ENCODE measurements around the gene CLDN1. TPM values are rescaled to one million over a fixed set of nuclear protein-coding genes. Genes with fewer than 3 reads are reported as not detected.

The CLDN1 gene
- polyA plus RNA-seq, 1 of the 3 experiments (the other 2 are of a cell fraction): 0.82 TPM

DNA sequence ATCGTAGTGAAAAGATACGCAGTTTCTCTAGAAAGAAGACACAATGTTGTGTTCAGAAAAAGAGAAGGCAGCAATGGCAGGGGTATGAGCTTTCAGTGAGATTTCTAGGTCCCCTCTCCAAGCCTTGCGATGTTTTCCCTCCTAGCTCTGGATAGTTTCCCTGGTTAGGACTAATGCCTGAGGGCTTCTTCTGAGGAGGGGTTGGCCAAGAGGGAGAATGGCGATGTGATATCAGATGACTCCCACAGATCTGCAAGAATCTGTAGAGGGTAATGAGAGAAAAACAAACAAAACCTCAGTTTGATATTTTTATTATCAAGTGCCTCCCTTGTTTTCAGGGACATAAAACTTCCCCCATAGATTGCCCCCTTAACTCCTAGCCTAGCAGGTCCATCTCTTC, 4.1 kb upstream of the CLDN1 start:
- H3K27me3 ChIP-seq (ENCODE audit: insufficient read depth): peaks cover 28% of the 10 kb centered on the region

DNA sequence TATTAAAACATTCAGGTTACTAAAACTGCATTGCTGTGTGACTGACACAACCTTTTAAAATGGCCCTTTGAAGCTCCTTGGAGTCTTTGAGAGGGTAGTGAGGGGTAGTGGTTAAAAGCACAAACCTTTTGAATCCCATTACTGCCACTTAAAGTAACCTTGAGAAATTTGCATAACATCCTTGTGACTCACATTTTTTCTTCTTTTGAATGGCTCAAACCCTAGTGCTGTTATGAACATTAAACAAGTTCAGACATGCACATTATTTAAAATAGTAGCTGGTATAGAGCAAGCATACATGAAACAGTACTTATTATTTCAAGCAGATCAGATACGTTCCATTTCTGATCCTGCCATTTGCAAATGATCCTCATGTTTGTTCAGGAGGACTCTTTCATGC, 3.7 kb upstream of the CLDN1 start:
- DNase-seq: no peak
- no peaks in the 10 kb centered on the region for H3K9me3 ChIP-seq
- no peaks in the 10 kb centered on the region for H3K36me3 ChIP-seq (replicated peaks in 1 of 2; ENCODE audit: control insufficient read depth in 1 of 2, insufficient read depth in 2 of 2, low read length in 1 of 2)
- H3K79me2 ChIP-seq (ENCODE audit: insufficient read depth): no peaks in the 10 kb centered on the region
- H4K20me1 ChIP-seq (ENCODE audit: insufficient read depth): no peaks in the 10 kb centered on the region
- peaks cover 4 to 10% of the 10 kb centered on the region in 2 experiments; a peak in 2 of 4 replicates for H3K4me1 ChIP-seq (ENCODE audit: control insufficient read depth in 1 of 2, insufficient read depth in 2 of 2, low read depth in 1 of 2, low read length in 1 of 2)
- H3K9ac ChIP-seq: no peak overlapping the region
- 16% methylated on average over 1 of the region's 1 CpG for WGBS (ENCODE audit: low lambda C conversion rate)
- H3K27ac ChIP-seq (ENCODE audit: low read depth in 2 of 2, low read length in 1 of 2): no peak overlapping the region
- POLR2A ChIA-PET: no interaction called here
- TF ChIP-seq, protein P1, sequence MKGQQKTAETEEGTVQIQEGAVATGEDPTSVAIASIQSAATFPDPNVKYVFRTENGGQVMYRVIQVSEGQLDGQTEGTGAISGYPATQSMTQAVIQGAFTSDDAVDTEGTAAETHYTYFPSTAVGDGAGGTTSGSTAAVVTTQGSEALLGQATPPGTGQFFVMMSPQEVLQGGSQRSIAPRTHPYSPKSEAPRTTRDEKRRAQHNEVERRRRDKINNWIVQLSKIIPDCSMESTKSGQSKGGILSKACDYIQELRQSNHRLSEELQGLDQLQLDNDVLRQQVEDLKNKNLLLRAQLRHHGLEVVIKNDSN (IDR thresholded peaks at IDR 0.05; ENCODE audit: borderline replicate concordance, low read depth): no peak
- TF ChIP-seq FOSL2 (IDR thresholded peaks at IDR 0.05; ENCODE audit: borderline replicate concordance, low read depth): no peak
- no peak for TF ChIP-seq RXRA (IDR thresholded peaks at IDR 0.05; ENCODE audit: borderline replicate concordance, low read depth)
- no peak for TF ChIP-seq NFIC (IDR thresholded peaks at IDR 0.05; ENCODE audit: borderline replicate concordance)
- TF ChIP-seq, protein P2, sequence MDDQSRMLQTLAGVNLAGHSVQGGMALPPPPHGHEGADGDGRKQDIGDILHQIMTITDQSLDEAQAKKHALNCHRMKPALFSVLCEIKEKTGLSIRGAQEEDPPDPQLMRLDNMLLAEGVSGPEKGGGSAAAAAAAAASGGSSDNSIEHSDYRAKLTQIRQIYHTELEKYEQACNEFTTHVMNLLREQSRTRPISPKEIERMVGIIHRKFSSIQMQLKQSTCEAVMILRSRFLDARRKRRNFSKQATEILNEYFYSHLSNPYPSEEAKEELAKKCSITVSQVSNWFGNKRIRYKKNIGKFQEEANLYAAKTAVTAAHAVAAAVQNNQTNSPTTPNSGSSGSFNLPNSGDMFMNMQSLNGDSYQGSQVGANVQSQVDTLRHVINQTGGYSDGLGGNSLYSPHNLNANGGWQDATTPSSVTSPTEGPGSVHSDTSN (IDR thresholded peaks at IDR 0.05): no peak
- TF ChIP-seq, protein P3, sequence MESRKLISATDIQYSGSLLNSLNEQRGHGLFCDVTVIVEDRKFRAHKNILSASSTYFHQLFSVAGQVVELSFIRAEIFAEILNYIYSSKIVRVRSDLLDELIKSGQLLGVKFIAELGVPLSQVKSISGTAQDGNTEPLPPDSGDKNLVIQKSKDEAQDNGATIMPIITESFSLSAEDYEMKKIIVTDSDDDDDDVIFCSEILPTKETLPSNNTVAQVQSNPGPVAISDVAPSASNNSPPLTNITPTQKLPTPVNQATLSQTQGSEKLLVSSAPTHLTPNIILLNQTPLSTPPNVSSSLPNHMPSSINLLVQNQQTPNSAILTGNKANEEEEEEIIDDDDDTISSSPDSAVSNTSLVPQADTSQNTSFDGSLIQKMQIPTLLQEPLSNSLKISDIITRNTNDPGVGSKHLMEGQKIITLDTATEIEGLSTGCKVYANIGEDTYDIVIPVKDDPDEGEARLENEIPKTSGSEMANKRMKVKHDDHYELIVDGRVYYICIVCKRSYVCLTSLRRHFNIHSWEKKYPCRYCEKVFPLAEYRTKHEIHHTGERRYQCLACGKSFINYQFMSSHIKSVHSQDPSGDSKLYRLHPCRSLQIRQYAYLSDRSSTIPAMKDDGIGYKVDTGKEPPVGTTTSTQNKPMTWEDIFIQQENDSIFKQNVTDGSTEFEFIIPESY (IDR thresholded peaks at IDR 0.05; ENCODE audit: borderline replicate concordance, low read depth): no peak
- TF ChIP-seq TEAD4 (IDR thresholded peaks at IDR 0.05; ENCODE audit: borderline replicate concordance, insufficient read depth): no peak
- no peak overlapping the region for H3K4me3 ChIP-seq (ENCODE audit: low read depth in 2 of 2, low read length in 1 of 2)
- H3F3A ChIP-seq (replicated peaks; ENCODE audit: insufficient read depth): no peaks in the 10 kb centered on the region
- H3K4me2 ChIP-seq: no peak overlapping the region
- H3K9me2 ChIP-seq: no peaks in the 10 kb centered on the region
- CTCF ChIA-PET: interaction anchor here (6.2 kb wide), 1 partner anchor 364 kb away, joined by 75 read pairs; no protein-coding TSS in a partner anchor
- peaks cover 32% of the 10 kb centered on the region for H3K27me3 ChIP-seq (ENCODE audit: insufficient read depth)
- no peak overlapping the region for H2AFZ ChIP-seq (ENCODE audit: low read depth)

More for the DNA sequence above, 4.1 kb upstream of the CLDN1 start:
- Histone ChIP-seq H3K79me2 (ENCODE audit: insufficient read depth) (no peaks in the 10 kb centered on the region), H3K36me3 (replicated peaks in 1 of 2; ENCODE audit: control insufficient read depth in 1 of 2, insufficient read depth in 2 of 2, low read length in 1 of 2) (no peaks in the 10 kb centered on the region), H2AFZ (ENCODE audit: low read depth) (no peak overlapping the region), H3K4me2 (no peak overlapping the region), H3K9me3 (no peaks in the 10 kb centered on the region), H3K9me2 (no peaks in the 10 kb centered on the region), H3K27ac (ENCODE audit: low read depth in 2 of 2, low read length in 1 of 2) (no peak overlapping the region), H4K20me1 (ENCODE audit: insufficient read depth) (no peaks in the 10 kb centered on the region), H3K9ac (no peak overlapping the region), H3F3A (replicated peaks; ENCODE audit: insufficient read depth) (no peaks in the 10 kb centered on the region), H3K4me1 (ENCODE audit: control insufficient read depth in 1 of 2, insufficient read depth in 2 of 2, low read depth in 1 of 2, low read length in 1 of 2) (peaks cover 4 to 10% of the 10 kb centered on the region in 2 experiments; a peak in 2 of 4 replicates), H3K4me3 (ENCODE audit: low read depth in 2 of 2, low read length in 1 of 2) (no peak overlapping the region)
- POLR2A ChIA-PET: no interaction called here
- no peak for DNase-seq
- TF ChIP-seq MEF2A (IDR thresholded peaks at IDR 0.05; ENCODE audit: borderline replicate concordance, low read depth) (no peak), GABPA (IDR thresholded peaks at IDR 0.05; ENCODE audit: low read depth) (no peak), MXI1 (IDR thresholded peaks at IDR 0.05; ENCODE audit: low read depth, low read length) (no peak), NRF1 (IDR thresholded peaks at IDR 0.05; ENCODE audit: low read depth, low read length) (no peak), TAF1 (IDR thresholded peaks at IDR 0.05; ENCODE audit: borderline replicate concordance, low read depth, low read length) (no peak)
- TF ChIP-seq, protein P3 (IDR thresholded peaks at IDR 0.05; ENCODE audit: borderline replicate concordance, low read depth): no peak
- TF ChIP-seq, protein P2 (IDR thresholded peaks at IDR 0.05): no peak
- 25% methylated on average over 4 of the region's 4 CpGs for WGBS (ENCODE audit: low lambda C conversion rate)
- CTCF ChIA-PET: interaction anchor here (6.2 kb wide), 1 partner anchor 364 kb away, joined by 75 read pairs; no protein-coding TSS in a partner anchor

Measured in SK-N-SH (cell line).